Stimulated activated naive CD4-positive, alpha-beta T cell treated with Interleukin-2 at 50 U/mL for 16 hours (primary cell): ENCODE results near the gene ECI2.
A peak's percentile ranks its signal among the peaks of the same experiment; 100 is the strongest.

Source experiments
- DNase-seq: peaks from one replicate; lab custom pipeline; 2025; lab: John Stamatoyannopoulos, UW

The ECI2 gene, protein sequence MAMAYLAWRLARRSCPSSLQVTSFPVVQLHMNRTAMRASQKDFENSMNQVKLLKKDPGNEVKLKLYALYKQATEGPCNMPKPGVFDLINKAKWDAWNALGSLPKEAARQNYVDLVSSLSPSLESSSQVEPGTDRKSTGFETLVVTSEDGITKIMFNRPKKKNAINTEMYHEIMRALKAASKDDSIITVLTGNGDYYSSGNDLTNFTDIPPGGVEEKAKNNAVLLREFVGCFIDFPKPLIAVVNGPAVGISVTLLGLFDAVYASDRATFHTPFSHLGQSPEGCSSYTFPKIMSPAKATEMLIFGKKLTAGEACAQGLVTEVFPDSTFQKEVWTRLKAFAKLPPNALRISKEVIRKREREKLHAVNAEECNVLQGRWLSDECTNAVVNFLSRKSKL

DNA sequence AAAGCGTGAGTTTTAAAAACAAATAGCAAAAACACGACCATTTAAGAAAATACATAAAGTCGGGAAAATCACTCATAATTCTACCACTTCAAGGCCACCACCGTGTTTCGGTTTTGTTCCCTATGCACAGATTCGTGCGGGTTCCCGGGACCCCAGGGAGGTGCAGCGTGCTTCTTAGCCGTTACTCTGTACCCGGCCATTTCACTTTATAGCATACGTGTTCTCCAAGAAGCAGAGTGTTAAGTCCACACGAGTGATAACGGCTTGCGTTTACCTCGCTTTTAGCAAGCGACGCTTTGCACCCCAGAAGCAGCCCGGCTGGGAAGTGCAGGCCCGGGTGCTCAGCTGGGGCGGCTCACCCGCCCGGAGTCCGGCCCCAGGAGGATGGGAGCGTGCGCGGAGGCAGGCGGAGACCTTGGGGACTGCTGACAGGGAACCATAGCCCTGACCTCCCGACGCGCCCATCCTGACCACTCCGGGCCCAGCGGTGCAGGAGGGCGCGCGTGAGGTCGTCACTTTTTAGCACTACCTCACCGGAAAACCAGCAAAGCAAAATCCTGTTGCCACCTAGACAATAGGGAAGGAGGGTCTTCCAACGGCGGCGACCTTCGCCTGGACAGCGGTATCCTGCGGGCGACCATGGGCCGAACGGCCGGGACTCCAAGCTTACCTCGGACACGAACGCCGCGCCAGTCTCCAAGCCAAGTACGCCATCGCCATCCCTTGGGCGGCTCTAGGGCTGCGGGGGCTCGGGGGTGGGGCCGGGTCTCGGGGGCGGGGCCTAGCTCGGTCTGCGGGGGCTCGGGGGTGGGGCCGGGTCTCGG lies at the start of gene ECI2:
Gene ECI2, minus strand, starts transcription at position 735 of the 824 bp plus-strand sequence. Its CDS starts 15 bp downstream, at position 720.
- DNase-seq = peak; percentile 51

DNA sequence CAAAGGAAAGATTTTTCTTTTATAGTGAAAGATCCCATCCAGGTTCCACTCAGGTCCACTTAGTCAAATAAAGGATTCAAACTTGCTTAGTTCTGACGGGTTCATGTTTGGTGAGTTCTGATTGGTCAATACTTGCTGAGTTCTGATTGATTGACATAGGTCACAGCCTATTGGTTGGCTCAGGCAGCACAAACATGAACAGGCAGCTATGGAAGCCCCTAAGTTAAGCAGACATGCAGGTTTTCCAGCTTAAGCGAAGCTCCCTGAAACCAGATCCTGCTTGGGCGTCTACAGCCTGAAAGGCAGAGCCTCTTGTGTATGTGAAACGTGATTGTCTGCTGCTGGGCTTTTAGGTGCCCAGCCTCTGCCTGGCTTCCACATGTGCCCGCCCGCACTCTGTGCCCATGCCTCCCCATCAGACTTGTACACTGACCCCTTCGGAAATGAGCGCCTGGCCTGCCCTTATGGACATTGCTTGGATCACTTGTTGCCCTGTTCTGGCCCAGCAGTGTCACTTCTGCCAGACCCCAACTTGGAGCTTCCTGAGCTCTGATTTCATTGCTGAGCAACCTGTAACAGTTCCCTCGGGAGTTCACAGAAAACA lies 45.4 kb upstream of the ECI2 start:
- no peak for DNase-seq

DNA sequence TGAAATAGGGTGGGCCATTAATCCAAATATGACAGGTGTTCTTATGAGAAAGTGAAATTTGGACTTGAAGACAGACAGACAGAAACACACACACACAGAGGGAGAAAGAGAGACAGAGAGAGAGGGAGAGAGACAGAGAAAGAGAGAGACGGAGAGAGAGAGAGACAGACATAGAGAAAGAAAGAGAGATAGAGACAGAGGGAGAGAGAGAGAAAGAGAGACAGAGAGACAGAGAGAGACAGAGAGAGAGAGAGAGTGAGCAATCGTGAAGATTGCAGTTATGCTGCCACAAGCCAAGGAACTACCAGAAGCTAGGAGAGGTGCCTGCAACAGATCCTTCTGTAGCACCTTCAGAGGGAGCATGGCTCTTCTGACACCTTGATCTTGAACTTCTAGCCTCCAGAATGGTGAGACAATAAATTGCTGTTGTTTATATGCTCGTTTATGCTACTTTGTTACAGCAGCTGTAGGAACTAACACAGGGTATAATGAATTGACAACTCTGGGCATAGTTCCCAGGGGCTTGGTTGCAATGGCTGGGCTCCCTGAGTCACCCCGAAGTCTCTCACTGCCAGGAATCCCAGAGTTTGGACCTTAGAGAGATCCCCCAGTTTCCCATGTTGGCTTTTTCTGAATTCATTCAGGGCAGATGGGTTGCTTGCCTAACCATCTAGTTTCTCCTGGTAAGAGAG lies 44.7 kb upstream of the ECI2 start:
- no peak for DNase-seq

GRCh38 chr6:4178737-4179333 lies 43.5 kb upstream of the ECI2 start:
- no peak for DNase-seq

DNA sequence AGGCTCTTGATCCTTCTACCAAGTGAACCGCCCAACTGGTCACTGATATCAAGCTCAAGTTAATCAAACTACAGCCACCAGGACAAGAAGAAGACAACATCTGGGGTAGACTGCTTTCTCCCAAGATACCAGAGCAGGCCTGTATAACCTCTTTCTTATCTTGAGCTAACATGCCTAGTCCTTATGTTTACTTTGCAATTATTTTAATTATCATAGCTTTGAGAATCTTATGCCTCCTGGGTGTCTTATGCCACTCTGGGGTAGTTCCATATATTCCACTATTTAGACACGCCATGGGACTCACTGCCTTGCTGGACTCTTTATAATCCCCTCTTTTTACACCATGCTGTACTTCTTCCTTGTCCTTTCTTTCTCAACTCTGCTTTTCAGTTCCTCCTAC lies 41.5 kb upstream of the ECI2 start:
- no peak for DNase-seq

- DNase-seq = no peak
These were observed 38.7 kb upstream of the ECI2 start for GRCh38 chr6:4174042-4174441.

- no peak for DNase-seq
These were observed 37.0 kb upstream of the ECI2 start for GRCh38 chr6:4172368-4172767.

GRCh38 chr6:4170297-4170696 lies 34.9 kb upstream of the ECI2 start:
- no peak for DNase-seq

DNA sequence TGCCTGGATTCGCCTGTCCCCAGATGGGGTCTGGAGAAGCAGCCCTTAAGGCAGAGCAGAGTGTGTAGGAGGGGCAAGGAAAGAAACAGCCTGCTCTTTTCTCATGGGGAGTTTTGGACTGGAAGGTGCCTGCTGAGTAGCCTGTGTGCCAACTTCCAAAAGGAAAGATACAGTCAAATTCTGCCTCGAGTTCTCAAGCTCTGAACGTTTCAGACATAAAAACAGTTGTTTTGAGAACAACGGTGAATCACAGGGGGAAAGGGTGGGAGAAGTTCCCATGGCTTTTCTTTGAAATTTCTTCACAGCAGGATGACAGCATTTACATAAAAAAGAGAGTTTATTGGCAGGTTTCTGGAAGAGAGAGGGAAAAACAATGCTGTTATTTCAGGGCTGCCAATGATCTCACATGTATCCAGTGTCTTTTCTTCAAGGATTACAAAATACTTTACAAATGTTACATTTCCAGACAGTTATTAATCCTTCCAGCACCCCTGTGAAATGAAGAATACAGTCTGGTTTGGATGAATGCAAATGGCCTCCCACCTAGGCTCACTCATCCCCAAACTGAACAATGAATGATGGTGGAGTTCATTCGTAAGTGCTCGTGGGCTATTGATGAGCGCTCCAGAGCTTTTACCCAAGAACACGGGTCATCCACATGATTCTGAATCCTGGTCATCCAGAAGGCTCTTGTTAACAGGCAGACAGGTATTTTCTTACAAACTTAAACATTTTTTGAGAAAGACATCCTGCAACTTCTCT lies 33.8 kb upstream of the ECI2 start:
- no peak for DNase-seq

GRCh38 chr6:4167833-4168232 lies 32.5 kb upstream of the ECI2 start:
- DNase-seq = no peak

DNA sequence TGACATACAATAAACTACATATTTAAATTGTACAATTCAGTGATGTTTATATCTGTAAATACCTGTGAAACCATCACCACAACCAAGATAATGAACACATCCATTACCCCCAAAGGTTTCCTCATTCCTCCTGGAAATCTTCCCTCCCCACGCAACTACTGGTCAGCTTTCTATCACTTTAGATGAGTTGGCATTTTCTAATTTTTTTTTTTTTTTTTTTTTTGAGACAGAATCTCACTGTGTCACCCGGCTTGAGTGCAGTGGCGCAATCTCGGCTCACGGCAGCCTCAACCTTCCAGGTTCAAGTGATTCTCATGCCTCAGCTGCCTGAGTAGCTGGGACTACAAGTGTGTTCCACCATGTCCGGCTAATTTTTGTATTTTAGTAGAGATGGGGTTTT lies 31.7 kb upstream of the ECI2 start:
- no peak for DNase-seq

- no peak for DNase-seq
These were observed 29.1 kb upstream of the ECI2 start for GRCh38 chr6:4164456-4164855.

DNA sequence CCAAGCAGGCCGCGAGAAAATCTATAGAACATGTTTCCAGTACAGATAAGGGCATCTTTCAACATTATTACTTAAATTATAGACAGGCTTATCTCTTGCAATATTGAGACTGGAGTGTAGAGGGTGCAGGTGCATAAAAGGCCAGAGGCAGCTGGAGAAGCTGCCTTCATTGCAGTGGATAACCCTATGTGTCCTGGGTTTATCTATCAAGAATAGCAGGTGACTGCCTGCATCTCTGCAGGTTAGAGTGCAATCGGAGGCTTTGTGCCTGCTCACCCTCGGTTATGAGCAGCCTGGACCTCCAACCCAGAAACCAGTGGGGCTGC lies 28.7 kb upstream of the ECI2 start:
- no peak for DNase-seq

DNA sequence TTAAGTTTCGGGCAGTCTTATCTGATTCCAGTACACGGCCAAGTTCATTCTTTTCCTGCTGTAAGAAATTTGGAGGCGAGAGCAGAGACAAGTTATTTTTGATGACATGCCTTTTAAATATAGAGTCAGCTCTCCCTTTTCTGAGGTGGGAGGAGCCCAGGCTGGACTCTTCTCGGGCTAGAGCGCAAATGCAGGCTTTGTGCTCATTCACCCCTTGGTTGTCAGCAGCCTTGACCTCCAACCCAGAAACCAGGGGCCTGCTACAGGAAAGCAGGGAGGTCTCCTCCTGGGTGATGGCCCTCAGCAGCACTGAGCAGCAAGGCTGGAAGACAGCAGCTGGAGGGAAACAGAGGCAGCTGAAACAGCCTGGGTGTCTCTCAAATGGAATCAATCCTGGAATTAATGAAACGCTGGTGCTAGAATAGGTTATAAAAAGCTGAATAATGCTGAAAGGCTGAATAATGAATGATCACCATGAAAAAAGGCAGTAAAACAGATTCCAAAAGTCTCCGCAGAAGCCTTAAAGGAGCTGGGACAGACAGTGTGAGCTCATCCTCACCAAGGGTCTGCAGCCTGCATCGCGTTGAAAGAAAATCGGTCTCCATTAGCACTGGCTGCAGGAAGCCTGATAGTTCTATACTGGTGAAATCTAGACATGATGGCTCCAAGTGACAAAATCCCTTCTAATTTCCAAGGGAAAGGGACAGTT lies 28.2 kb upstream of the ECI2 start:
- DNase-seq = no peak

DNA sequence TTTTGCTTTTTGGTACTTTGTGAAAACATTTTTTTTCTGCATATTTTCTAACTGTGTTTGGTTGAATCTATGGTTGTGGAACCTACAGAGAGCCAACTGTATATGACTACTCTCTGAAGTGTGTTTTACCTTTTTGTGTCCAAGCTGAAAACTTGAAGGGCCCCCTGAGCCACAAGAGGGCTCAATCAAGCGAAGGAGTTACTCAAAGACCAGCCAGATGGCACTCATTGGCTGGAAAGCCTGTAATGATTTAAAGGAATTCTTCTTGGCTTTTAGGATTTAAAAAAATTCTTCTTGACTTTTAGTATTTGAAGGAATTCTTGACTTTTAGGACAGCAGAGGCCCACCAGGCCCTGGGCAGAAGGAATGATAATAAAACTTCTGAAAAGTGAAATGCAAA lies 27.0 kb upstream of the ECI2 start:
- no peak for DNase-seq

DNA sequence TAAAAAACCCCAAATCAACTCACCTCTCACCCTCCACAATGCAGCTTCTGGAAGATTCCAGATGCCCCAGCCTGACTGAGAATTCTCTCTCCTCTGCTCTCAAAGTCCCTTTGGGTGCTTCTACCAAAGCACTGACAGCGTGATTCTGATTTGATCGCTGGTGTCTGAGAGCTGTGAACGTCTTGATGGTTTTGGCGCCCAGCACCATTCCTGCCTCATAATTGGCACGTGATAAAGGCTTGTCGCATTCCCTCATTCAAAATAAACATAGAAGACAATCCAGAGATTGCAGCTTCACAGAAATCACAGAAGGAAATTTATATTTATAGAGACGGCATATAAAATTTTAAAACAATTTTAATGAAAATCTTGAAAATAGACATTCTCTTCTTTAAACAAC lies 24.1 kb upstream of the ECI2 start:
- DNase-seq = no peak

GRCh38 chr6:4157506-4157905 lies 22.1 kb upstream of the ECI2 start:
- DNase-seq = no peak

DNA sequence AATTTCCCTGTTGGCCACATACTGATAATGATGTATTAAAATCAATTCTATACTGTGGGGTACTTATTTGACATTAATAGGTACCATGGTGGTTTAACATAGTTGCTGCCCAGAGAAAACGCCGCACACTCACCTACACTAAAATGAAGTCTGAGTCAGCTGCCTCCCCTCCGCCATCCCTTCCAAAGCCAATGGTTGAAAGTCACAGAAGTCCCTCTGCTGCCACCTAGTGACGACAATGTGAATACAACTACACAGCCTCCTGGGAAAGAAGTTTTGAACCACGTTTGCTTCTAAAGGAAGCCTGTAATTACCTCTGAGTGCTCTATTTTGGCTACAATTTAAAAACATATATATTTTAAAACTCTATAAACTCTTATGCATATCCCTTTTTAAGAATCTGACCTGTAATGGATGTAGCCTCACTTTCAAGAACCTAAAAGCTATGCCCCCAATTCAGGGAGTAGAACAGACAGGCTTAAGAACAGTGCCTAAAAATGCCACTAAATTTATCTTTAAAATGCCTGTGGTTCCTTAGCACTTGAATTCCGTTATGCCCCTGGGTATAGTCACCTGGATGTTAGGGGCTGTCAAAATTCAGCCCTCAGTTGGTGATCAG lies 20.6 kb upstream of the ECI2 start:
- DNase-seq = peak; percentile 68

DNA sequence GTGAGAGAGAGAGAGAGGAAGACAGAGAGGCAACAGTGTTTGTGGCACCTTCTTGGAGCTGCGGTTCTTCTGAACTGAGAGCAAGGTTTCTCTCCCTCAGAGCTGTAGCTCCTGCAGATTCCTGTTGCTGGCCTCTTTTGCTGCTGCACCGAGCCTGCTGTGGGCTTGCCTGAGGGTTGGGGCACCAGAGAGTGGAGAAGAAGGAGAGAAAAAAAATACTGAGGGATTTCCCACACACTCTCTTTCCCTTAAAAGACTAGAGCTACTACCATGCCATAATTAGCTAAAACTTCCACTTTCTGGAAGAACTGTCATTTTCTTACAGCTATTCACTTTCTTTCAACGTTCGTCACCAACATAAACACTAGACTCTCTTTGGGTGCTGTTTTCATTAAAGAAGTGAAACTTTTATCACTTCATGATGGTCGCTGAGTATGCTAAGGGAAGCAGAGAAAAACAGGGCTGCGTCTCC lies 18.2 kb upstream of the ECI2 start:
- no peak for DNase-seq

- DNase-seq = no peak
These were observed 9.7 kb upstream of the ECI2 start for GRCh38 chr6:4145083-4145482.
